Kidney glomerular epithelial cell (primary cell): ENCODE measurements around the gene LRRC3B.

Experiments used
- DNase-seq: peaks from one replicate; lab custom pipeline; 2025; lab: John Stamatoyannopoulos, UW

LRRC3B gene

GRCh38 chr3:26712211-26713026 lies 89.8 kb downstream of the LRRC3B start:
- DNase-seq = peak; percentile 42

DNA sequence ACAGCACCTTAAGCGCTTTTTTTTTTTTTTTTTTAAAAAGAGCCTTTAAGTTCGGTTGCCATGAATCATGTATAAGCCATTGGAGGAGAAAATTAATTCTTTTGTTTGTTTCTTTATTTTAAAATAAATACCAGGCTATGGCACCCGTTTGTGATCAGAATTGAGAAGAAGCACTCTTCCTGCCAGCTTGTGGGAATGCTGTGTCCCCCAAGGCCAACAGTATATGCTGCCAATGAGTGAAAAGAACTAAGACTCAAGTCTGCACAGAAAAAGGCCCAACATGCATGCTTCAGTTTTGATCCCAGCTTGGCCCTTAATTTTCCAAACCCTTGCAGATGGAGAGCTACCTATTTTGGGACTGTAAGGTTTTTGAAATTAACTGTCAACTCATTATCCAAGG lies 90.5 kb downstream of the LRRC3B start:
- DNase-seq = no peak

DNA sequence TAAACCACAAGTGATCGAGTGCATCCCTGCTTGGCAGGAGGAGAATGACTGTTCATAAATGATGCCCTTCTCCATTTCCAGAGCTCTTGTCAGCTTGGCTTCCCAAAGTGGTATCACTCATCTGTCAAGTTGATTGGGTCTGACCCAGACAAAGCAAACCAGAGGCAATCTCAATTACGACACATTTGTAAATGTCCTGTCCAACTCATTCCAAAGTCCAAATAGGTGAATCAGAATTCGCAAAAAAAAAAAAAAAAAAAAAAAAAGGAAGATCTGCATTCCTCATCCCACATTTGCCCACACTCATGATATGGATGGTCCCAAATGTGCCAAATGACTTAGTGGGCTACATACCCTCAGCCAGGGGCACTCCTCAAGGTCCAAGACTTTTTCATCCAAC lies 91.9 kb downstream of the LRRC3B start:
- DNase-seq = no peak

GRCh38 chr3:26715431-26715830 lies 92.9 kb downstream of the LRRC3B start:
- no peak for DNase-seq

DNA sequence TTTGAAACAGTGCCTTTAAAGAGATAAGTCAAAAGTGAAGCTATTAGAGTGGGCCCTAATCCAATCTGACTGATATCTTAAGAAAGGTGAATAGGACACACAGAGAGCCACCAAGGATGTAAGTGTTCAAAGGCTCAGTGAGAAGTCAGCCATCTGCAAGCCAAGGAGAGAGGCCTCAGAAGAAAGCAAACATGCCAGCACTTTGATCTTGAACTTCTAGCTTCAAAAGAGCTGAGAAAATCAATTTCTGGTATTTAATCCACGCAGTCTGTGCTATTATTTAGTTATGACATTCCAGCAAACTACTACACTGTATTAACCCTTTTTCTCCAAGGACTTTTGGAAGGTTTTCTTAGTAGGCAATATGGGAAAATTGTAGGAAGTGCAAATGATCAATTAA lies 95.7 kb downstream of the LRRC3B start:
- no peak for DNase-seq

DNA sequence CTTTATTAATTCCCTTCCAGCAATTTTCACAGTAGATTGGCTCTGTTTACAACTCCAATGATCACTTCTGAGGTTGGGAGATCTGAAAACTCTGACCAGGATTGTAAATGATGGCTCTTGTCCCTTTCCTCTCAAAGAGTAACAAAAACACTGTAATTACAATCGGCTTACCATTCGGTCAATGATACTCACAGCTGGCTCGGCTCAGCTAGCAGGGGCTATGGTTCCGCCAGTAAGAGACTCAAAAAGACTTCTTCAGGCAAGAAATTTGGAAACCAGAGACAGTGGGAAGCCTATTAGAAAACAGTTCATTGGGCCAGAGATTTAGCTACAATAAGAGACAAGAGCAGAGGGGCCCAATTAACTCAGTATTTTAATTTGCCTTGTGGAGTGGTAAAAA lies 96.6 kb downstream of the LRRC3B start:
- no peak for DNase-seq

- no peak for DNase-seq
These were observed 98.5 kb downstream of the LRRC3B start for GRCh38 chr3:26721047-26721446.

DNA sequence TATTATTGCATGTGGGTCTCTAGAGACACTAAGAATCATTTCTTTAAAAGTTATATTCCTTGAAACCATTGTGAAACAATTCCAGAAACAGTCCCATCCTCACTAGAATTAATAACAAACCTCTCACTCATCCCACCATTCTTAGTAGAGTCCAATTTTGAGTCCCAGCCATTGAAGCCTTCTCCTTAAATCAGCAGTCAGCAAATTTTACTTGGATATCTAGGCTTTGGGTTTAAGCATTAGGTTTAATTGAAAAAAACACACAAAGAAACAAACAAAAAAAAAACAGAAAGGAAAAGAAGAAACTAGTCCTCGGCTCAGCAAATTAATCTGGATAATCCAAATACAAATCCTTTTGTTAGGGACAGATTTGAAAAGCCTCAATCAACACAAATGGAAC lies 109.3 kb downstream of the LRRC3B start:
- no peak for DNase-seq

- no peak for DNase-seq
These were observed 127.7 kb downstream of the LRRC3B start for GRCh38 chr3:26750263-26750662.

DNA sequence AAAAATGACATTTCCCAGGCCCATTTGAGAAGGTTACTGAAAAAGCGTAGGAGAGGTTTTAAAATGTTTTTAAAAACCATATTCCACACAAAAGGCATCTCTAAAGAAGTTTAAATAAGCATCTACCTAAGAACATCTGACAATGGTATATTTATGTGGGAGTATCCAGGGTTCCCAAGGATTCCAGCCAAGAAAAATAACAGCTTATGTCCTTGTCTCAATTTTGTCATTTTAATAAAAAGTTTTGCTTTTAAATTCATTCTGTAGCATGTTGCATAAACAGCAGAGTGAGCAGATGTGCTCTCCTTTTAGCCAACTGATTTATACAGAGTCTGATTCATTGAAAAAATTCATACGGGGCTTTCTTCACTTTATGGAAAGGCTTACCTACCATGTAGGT lies 129.9 kb downstream of the LRRC3B start:
- DNase-seq = no peak

GRCh38 chr3:26753095-26753494 lies 130.5 kb downstream of the LRRC3B start:
- DNase-seq = no peak

DNA sequence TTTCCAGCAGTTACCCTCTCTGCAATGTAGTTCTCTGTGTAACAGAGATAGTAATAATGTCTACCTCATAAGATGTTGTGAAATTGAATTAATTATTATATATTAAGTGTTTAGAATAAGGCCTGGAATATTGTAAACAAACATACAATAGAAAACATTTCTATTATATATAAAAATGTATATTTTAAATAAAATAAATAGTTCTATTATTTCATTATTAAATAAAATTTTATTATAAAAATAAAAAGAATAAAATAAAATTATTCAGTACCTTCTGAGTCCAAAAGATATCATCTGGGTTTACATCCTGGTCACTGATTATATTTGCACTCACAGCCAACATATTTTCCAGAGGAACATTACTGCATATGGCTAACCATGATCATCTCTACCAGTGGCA lies 135.4 kb downstream of the LRRC3B start:
- no peak for DNase-seq
